ENCODE measurements around the gene CTNNB1.

The CTNNB1 gene

DNA sequence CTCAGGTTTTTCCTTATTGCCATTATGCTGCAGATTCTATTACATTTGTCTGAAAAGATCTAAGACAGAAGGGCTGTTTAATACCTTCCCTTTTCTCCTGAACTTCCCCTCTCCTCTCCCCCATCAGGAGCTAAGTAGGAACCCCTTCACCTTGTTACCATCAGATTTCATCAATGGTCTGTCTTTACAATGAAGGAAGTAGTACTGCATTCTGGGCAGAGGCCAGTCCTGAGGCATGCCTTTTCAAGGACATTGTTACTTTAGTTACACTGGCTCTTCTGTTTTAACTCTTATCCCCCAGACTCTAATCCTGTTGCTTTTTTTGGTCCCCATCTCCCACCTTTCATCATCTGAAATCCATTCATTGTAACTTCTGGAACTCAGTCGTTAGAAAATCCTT is 8.1 kb downstream of the CTNNB1 start:
- Histone ChIP-seq H3K4me2 (ENCODE audit: low read length) (no peak overlapping the region), H2AFZ (ENCODE audit: low read length) (no peak overlapping the region), H3K27ac (ENCODE audit: low read depth, low read length, poor library complexity, severe bottlenecking) (no peak overlapping the region), H3K36me3 (ENCODE audit: insufficient read depth, low read length) (peaks cover 35% of the 10 kb centered on the region), H4K20me1 (ENCODE audit: insufficient read depth, low read length) (peaks cover 2% of the 10 kb centered on the region; the same call in 1 of the 2 replicates), H3K9me2 (ENCODE audit: low read depth, low read length) (no peaks in the 10 kb centered on the region), H3K79me2 (ENCODE audit: insufficient read depth, low read length) (peaks cover 100% of the 10 kb centered on the region), H3K9me3 (ENCODE audit: low read length) (no peaks in the 10 kb centered on the region), H3F3A (ENCODE audit: insufficient read depth, low read length) (no peaks in the 10 kb centered on the region), H3K4me1 (ENCODE audit: insufficient read depth, low read length, severe bottlenecking) (peaks cover 42% of the 10 kb centered on the region), H3K9ac (ENCODE audit: low read length) (no peak overlapping the region), H3K27me3 (ENCODE audit: insufficient read depth, low read length) (no peaks in the 10 kb centered on the region), H3K4me3 (ENCODE audit: low read depth, low read length, poor library complexity, severe bottlenecking) (no peak overlapping the region)
- TF ChIP-seq, protein P1, sequence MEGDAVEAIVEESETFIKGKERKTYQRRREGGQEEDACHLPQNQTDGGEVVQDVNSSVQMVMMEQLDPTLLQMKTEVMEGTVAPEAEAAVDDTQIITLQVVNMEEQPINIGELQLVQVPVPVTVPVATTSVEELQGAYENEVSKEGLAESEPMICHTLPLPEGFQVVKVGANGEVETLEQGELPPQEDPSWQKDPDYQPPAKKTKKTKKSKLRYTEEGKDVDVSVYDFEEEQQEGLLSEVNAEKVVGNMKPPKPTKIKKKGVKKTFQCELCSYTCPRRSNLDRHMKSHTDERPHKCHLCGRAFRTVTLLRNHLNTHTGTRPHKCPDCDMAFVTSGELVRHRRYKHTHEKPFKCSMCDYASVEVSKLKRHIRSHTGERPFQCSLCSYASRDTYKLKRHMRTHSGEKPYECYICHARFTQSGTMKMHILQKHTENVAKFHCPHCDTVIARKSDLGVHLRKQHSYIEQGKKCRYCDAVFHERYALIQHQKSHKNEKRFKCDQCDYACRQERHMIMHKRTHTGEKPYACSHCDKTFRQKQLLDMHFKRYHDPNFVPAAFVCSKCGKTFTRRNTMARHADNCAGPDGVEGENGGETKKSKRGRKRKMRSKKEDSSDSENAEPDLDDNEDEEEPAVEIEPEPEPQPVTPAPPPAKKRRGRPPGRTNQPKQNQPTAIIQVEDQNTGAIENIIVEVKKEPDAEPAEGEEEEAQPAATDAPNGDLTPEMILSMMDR (IDR thresholded peaks at IDR 0.05; ENCODE audit: low read length), result no peak
- TF ChIP-seq EZH2 (IDR thresholded peaks at IDR 0.05; ENCODE audit: borderline replicate concordance, low read length), result no peak

DNA sequence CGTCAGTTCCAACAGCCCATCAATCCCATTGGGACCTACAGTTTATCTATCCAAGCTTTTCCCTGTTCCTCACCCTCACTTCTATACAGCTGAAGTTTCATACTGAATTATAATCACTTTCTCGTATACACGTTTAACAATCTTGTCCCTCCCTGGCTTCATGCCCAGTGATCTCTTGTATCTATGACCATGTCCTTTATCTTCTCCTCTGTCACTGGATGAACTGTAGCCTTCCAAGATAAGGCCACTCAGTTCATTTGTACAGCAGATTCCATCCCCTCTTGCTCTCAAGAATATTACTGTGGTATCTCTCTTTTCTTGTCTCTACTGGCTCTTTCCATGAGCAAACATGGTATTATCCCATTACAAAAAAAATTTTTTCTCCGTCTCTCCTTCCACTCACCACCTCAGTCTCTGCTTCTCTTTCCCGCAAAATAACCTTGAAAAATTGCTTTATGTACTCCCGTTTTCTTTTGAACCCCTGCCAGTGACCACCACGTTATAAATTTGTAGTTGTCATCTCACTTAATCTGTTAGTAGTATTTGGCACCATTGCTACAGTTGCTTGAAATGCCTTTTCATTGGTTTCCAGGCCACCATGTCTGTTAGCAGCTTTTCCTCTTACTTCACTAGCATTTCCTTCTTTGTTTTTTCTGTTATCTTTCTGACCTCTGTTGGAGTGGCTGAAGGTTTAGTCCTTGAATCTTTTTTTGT is 9.4 kb downstream of the CTNNB1 start:
- peaks cover 100% of the 10 kb centered on the region for H3K79me2 ChIP-seq (ENCODE audit: insufficient read depth, low read length)
- no peak overlapping the region for H3K27ac ChIP-seq (ENCODE audit: low read depth, low read length, poor library complexity, severe bottlenecking)
- H3K9me2 ChIP-seq (ENCODE audit: low read depth, low read length), result no peaks in the 10 kb centered on the region
- no peaks in the 10 kb centered on the region for H3K9me3 ChIP-seq (ENCODE audit: low read length)
- H3K36me3 ChIP-seq (ENCODE audit: insufficient read depth, low read length), result peaks cover 35% of the 10 kb centered on the region
- H4K20me1 ChIP-seq (ENCODE audit: insufficient read depth, low read length), result peaks cover 2% of the 10 kb centered on the region; the same call in 1 of the 2 replicates
- peaks cover 42% of the 10 kb centered on the region for H3K4me1 ChIP-seq (ENCODE audit: insufficient read depth, low read length, severe bottlenecking)
- no peak overlapping the region for H2AFZ ChIP-seq (ENCODE audit: low read length)
- H3K4me3 ChIP-seq (ENCODE audit: low read depth, low read length, poor library complexity, severe bottlenecking), result no peak overlapping the region
- no peak overlapping the region for H3K4me2 ChIP-seq (ENCODE audit: low read length)
- H3K9ac ChIP-seq (ENCODE audit: low read length), result no peak overlapping the region
- H3K27me3 ChIP-seq (ENCODE audit: insufficient read depth, low read length), result no peaks in the 10 kb centered on the region
- no peak for TF ChIP-seq EZH2 (IDR thresholded peaks at IDR 0.05; ENCODE audit: borderline replicate concordance, low read length)
- TF ChIP-seq, protein P1 (IDR thresholded peaks at IDR 0.05; ENCODE audit: low read length), result no peak
- H3F3A ChIP-seq (ENCODE audit: insufficient read depth, low read length), result no peaks in the 10 kb centered on the region

DNA sequence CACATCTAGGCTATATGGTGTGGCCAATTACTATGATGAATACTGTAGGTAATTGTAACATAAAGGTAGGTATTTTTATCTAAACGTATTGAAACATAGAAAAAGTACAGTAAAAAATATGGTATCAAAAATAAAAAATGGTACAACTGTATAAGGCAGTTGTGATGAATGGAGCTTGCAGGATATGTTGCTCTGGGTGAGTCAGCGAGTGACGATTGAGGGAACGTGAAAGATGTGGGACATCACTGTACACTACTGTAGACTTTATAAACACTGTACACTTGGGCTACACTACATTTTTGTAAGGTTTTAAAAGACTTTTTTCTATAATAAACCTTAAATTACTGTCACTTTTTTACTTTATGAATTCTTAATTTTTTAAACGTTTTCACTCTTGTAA is 10.3 kb downstream of the CTNNB1 start:
- no peak overlapping the region for H3K4me3 ChIP-seq (ENCODE audit: low read depth, low read length, poor library complexity, severe bottlenecking)
- no peak overlapping the region for H3K9ac ChIP-seq (ENCODE audit: low read length)
- no peaks in the 10 kb centered on the region; the same call in 1 of the 2 replicates for H4K20me1 ChIP-seq (ENCODE audit: insufficient read depth, low read length)
- no peaks in the 10 kb centered on the region for H3K27me3 ChIP-seq (ENCODE audit: insufficient read depth, low read length)
- no peak for TF ChIP-seq EZH2 (IDR thresholded peaks at IDR 0.05; ENCODE audit: borderline replicate concordance, low read length)
- TF ChIP-seq, protein P1 (IDR thresholded peaks at IDR 0.05; ENCODE audit: low read length), result no peak
- H3K36me3 ChIP-seq (ENCODE audit: insufficient read depth, low read length), result peaks cover 35% of the 10 kb centered on the region
- no peaks in the 10 kb centered on the region for H3K9me2 ChIP-seq (ENCODE audit: low read depth, low read length)
- no peak overlapping the region for H3K4me2 ChIP-seq (ENCODE audit: low read length)
- no peak overlapping the region for H3K27ac ChIP-seq (ENCODE audit: low read depth, low read length, poor library complexity, severe bottlenecking)
- H3K9me3 ChIP-seq (ENCODE audit: low read length), result no peaks in the 10 kb centered on the region
- no peak overlapping the region for H2AFZ ChIP-seq (ENCODE audit: low read length)
- H3K4me1 ChIP-seq (ENCODE audit: insufficient read depth, low read length, severe bottlenecking), result peaks cover 41% of the 10 kb centered on the region
- peaks cover 100% of the 10 kb centered on the region for H3K79me2 ChIP-seq (ENCODE audit: insufficient read depth, low read length)
- no peaks in the 10 kb centered on the region for H3F3A ChIP-seq (ENCODE audit: insufficient read depth, low read length)
